ENCODE measurements around the gene CDK10.

CDK10 gene

GRCh38 chr16:89732142-89732917, 45.8 kb downstream of the CDK10 start:
- no peak for FAIRE-seq
- DNase-seq (ENCODE audit: low spot score) = no peak

- DNase-seq (ENCODE audit: low spot score) (no peak), FAIRE-seq (no peak)
Observed at GRCh38 chr16:89732918-89733242, 46.4 kb downstream of the CDK10 start.

GRCh38 chr16:89733322-89733721, 46.8 kb downstream of the CDK10 start:
- FAIRE-seq = no peak
- no peak for DNase-seq (ENCODE audit: low spot score)

GRCh38 chr16:89733792-89734191, 47.3 kb downstream of the CDK10 start:
- FAIRE-seq (no peak), DNase-seq (ENCODE audit: low spot score) (no peak)

GRCh38 chr16:89736554-89736953, 50.1 kb downstream of the CDK10 start:
- no peak for DNase-seq (ENCODE audit: low spot score)
- no peak for FAIRE-seq

- no peak for DNase-seq (ENCODE audit: low spot score)
- no peak for FAIRE-seq
Observed at GRCh38 chr16:89737341-89738071, 51.0 kb downstream of the CDK10 start.

GRCh38 chr16:89738072-89738377, 51.5 kb downstream of the CDK10 start:
- FAIRE-seq = no peak
- DNase-seq (ENCODE audit: low spot score) = no peak

- FAIRE-seq (no peak), DNase-seq (ENCODE audit: low spot score) (no peak)
Observed at GRCh38 chr16:89738538-89739317, 52.2 kb downstream of the CDK10 start.

GRCh38 chr16:89739383-89739782, 52.9 kb downstream of the CDK10 start:
- no peak for FAIRE-seq
- DNase-seq (ENCODE audit: low spot score) = no peak

GRCh38 chr16:89741342-89742014, 55.0 kb downstream of the CDK10 start:
- DNase-seq (ENCODE audit: low spot score) (no peak), FAIRE-seq (no peak)

GRCh38 chr16:89742948-89743347, 56.5 kb downstream of the CDK10 start:
- FAIRE-seq = no peak
- no peak for DNase-seq (ENCODE audit: low spot score)

- DNase-seq (ENCODE audit: low spot score) = no peak
- FAIRE-seq = no peak
Observed at GRCh38 chr16:89744813-89745212, 58.3 kb downstream of the CDK10 start.
